ENCODE data around the gene SLC6A2. TPM values are rescaled to one million over a fixed set of nuclear protein-coding genes. Genes with fewer than 3 reads are reported as not detected.
"Not testable (repeated sequence)": the region's sequence is repeated elsewhere in the genome, so short reads cannot be mapped to it uniquely, and the experiment has no call there.

SLC6A2 gene
- total RNA-seq, 1 donor from 2014 or later, result not detected

DNA sequence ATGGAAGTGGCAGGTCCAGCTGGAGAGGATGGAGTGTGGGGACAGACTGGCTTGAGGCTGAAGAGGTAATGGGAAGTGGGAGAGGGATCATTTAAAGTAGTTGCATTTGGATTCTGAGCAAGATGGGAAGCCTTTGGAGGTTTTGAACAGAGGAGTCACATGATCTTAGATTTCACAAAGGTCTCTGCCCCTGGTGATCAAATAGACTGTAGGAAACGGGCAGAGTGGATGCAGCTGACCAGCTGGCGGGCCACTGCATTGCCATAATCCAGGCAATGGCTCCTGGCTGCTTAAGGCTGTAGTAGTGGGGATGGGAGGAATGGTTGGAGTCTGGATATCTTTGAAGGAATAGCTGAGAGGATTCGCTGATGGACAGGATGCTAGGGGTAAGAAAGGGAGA lies 81.5 kb downstream of the SLC6A2 start:
- intact Hi-C loops (cut with DNase I), result no loop called here
- no peak for DNase-seq (ENCODE audit: missing footprints)
- no peak for ATAC-seq

DNA sequence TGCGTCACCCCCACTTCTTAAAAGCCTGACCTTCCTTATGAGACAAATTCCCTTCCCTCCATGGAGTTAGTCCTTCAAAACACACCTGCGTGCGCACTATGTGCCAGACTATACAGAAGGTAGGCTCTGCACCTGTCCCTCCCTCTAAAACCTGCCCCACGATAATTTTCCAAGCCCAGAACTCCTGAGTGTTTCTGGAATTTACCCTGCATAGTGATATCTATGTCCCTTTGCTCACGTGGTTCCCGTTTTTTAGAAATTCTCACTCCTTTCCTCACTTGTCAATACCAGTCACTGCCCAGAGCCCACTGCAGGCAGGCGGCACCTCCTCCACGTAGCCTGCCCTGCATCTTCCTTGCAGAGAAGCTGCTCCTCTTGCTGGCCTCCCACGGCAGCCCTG lies 82.2 kb downstream of the SLC6A2 start:
- intact Hi-C loops (cut with DNase I), result no loop called here
- no peak for ATAC-seq
- no peak for DNase-seq (ENCODE audit: missing footprints)

DNA sequence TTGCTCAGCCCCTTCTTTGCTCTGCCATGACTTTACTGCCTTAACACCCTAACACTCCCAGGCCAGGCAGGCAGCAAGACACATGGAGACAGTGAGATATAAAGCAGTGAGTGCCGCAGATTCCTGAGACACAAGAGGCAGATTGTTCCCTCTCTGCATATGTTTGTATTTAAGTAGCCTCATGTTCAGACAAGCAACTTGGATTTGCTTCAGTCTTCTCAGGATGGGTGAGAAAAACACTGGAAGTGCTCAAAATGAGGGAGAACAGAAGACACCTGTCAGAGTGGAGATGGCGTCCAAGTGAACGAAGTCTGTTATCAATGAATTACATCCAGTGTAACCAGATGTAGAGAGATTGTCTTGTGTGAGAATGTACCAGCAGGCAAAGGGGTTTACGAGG lies 90.3 kb downstream of the SLC6A2 start:
- intact Hi-C loops (cut with DNase I), result no loop called here
- no peak for DNase-seq (ENCODE audit: missing footprints)
- ATAC-seq, result no peak

DNA sequence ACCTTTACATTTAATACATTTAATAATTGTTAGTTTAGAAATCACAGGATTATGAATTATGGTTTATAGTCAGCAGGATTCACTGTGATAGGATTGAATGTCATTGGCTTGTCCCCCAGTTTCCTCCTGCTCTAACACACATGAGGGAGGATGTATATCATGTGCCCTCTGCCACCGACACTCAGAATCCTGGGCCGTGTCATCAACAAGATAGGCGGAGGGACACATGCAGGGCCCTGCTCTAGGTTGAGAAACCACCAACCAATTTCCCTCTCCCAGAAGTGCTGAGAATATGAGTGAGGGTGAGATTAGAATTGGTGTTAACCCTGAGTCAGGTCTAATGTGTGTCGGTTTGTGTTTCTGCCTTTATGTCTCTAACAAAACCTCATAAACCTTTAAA lies 92.0 kb downstream of the SLC6A2 start:
- no peak for DNase-seq (ENCODE audit: missing footprints)
- no peak for ATAC-seq
- intact Hi-C loops (cut with DNase I), result no loop called here

DNA sequence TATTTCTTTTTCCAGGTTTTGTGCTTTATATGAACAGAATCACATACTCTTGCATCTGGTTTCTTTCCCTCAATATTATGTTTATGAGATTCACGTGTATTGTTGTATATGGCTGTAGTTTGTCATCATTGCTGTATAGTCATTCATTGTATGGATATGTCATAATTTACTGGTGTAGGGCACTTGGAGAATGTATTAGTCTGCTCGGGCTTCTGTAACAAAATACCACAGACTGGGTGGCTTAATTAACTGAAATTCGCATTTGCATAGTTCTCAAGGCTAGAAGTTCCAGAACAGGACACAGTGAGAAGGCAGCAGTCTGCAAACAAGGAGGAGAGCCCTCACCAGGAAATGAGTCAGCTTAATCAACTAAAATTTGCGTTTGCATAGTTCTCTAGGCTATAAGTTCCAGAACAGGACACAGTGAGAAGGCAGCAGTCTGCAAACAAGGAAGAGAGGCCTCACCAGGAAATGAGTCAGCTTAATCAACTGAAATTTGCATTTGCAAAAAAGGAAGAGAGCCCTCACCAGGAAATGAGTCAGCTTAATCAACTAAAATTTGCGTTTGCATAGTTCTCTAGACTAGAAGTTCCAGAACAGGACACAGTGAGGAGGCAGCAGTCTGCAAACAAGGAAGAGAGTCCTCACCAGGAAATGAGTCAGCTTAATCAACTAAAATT lies 96.8 kb downstream of the SLC6A2 start:
- intact Hi-C loops (cut with DNase I); DNase-seq (ENCODE audit: missing footprints); ATAC-seq: not testable (repeated sequence)

DNA sequence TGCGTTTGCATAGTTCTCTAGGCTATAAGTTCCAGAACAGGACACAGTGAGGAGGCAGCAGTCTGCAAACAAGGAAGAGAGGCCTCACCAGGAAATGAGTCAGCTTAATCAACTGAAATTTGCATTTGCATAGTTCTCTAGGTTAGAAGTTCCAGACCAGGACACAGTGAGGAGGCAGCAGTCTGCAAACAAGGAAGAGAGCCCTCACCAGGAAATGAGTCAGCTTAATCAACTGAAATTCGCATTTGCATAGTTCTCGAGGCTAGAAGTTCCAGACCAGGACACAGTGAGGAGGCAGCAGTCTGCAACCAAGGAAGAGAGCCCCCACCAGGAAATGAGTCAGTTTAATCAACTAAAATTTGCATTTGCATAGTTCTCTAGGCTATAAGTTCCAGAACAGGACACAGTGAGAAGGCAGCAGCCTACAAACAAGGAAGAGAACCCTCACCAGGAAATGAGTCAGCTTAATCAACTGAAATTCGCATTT lies 97.4 kb downstream of the SLC6A2 start:
- DNase-seq (ENCODE audit: missing footprints); intact Hi-C loops (cut with DNase I); ATAC-seq: not testable (repeated sequence)

Other genes with a start within 250 kb of the SLC6A2 start
- gene MMP2, start 176.8 kb upstream of the SLC6A2 start, total RNA-seq, result 135 TPM
- 8.6 TPM for gene LPCAT2, start 146.9 kb upstream of the SLC6A2 start, total RNA-seq
- gene CAPNS2, start 89.3 kb upstream of the SLC6A2 start, total RNA-seq, result not detected
- 52.2 TPM for gene CES1, start 177.1 kb downstream of the SLC6A2 start, total RNA-seq
- 0.51 TPM for gene CES5A, start 219.4 kb downstream of the SLC6A2 start, total RNA-seq

All from Right ventricle myocardium inferior (tissue), 1 donor.